ENCODE data around the gene CALML6.

Gene CALML6

GRCh38 chr1:1903224-1903623, 11.8 kb upstream of the CALML6 start:
- no peak overlapping the region for H3K4me2 ChIP-seq (ENCODE audit: low read depth, low read length, poor library complexity, severe bottlenecking)
- no peak overlapping the region for H3K9ac ChIP-seq (ENCODE audit: low read depth, low read length, poor library complexity, severe bottlenecking)
- no peaks in the 10 kb centered on the region for H3K9me3 ChIP-seq (ENCODE audit: insufficient read depth, low read depth, low read length)
- H3K79me2 ChIP-seq (ENCODE audit: insufficient read depth, low read length): no peaks in the 10 kb centered on the region
- no peaks in the 10 kb centered on the region for H3K9me2 ChIP-seq (replicated peaks; ENCODE audit: low read depth, low read length)
- no peak overlapping the region for H3K4me3 ChIP-seq (ENCODE audit: low read length, poor library complexity, severe bottlenecking)
- H2AFZ ChIP-seq (ENCODE audit: low read length): no peak overlapping the region
- no peaks in the 10 kb centered on the region for H3F3A ChIP-seq (ENCODE audit: low read depth)
- H3K36me3 ChIP-seq (ENCODE audit: insufficient read depth, low read length): no peaks in the 10 kb centered on the region
- TF ChIP-seq CTCF (conservative IDR thresholded peaks at IDR 0.05; ENCODE audit: low read length) (no peak), EZH2phosphoT487 (IDR thresholded peaks at IDR 0.05; ENCODE audit: borderline replicate concordance) (no peak)
- no peaks in the 10 kb centered on the region for H3K27me3 ChIP-seq (ENCODE audit: insufficient read depth, low read length, poor library complexity, severe bottlenecking)
- H4K20me1 ChIP-seq (ENCODE audit: insufficient read depth, low read length, poor library complexity, severe bottlenecking): no peaks in the 10 kb centered on the region
- peaks cover 30% of the 10 kb centered on the region for H3K4me1 ChIP-seq (ENCODE audit: insufficient read depth, low read length, poor library complexity, severe bottlenecking)

DNA sequence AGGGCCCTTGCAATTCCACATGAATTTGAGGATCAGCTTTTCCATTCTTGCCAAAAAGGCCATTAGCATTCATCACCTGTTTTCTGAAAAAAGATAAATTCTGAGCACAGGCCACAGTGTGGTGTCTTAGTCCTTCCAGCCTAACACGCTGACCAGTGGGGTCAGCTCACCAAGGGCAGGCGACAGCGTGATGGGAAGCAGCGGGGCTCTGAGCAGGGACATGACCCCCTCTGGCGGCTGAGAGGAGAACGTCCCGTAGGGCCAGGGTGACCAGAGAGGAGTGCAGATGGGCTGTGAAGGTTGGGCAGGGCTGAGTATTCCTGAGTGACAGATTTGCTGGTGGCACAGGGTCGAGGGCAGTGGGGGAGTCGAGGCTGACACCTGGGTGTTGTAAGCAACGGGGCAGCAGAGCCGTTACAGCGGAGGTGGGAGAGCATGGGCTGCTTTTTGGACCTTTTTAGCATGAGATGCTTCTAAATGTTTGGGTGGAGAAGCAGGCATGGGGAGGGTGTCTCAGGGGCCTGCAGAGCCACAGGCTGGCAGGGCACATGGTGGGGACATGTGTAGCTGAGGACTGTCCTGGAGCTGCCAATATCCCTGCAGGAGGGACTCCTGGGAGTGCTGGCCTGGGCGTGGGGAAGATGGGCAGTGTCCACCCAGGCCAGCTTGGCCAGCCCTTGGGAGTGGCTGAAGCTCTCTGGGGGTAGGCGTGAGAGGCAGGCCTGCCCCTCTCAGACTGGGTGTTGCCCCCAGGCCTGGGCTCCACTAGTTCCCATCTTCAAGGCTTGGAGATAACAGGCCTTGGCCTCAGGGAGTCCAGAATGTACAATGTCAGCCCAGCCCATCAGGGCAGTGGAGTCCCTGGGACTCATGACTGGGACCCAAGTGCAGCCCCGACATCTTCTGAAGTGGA, 8.6 kb upstream of the CALML6 start:
- Histone ChIP-seq H3K4me2 (ENCODE audit: low read depth, low read length, poor library complexity, severe bottlenecking) (no peak overlapping the region), H3K36me3 (ENCODE audit: insufficient read depth, low read length) (no peaks in the 10 kb centered on the region), H3K9me3 (ENCODE audit: insufficient read depth, low read depth, low read length) (no peaks in the 10 kb centered on the region), H3F3A (ENCODE audit: low read depth) (no peaks in the 10 kb centered on the region), H3K4me1 (ENCODE audit: insufficient read depth, low read length, poor library complexity, severe bottlenecking) (peaks cover 10% of the 10 kb centered on the region), H3K27me3 (ENCODE audit: insufficient read depth, low read length, poor library complexity, severe bottlenecking) (no peaks in the 10 kb centered on the region), H3K79me2 (ENCODE audit: insufficient read depth, low read length) (no peaks in the 10 kb centered on the region), H3K4me3 (ENCODE audit: low read length, poor library complexity, severe bottlenecking) (no peak overlapping the region), H3K9ac (ENCODE audit: low read depth, low read length, poor library complexity, severe bottlenecking) (peak overlapping the region; percentile 58), H4K20me1 (ENCODE audit: insufficient read depth, low read length, poor library complexity, severe bottlenecking) (no peaks in the 10 kb centered on the region), H2AFZ (ENCODE audit: low read length) (peak overlapping the region; percentile 19; the same call in 1 of the 2 replicates), H3K9me2 (replicated peaks; ENCODE audit: low read depth, low read length) (no peaks in the 10 kb centered on the region)
- peak; percentile 97 for TF ChIP-seq CTCF (conservative IDR thresholded peaks at IDR 0.05; ENCODE audit: low read length)
- no peak for TF ChIP-seq EZH2phosphoT487 (IDR thresholded peaks at IDR 0.05; ENCODE audit: borderline replicate concordance)

- Histone ChIP-seq H3K79me2 (ENCODE audit: insufficient read depth, low read length) (no peaks in the 10 kb centered on the region), H3K36me3 (ENCODE audit: insufficient read depth, low read length) (no peaks in the 10 kb centered on the region)
These were observed 7.8 kb upstream of the CALML6 start for GRCh38 chr1:1907098-1907736.

More at GRCh38 chr1:1907098-1907736, 7.8 kb upstream of the CALML6 start:
- no peak overlapping the region for H2AFZ ChIP-seq (ENCODE audit: low read length)
- peaks cover 5% of the 10 kb centered on the region for H3K4me1 ChIP-seq (ENCODE audit: insufficient read depth, low read length, poor library complexity, severe bottlenecking)
- no peak overlapping the region for H3K4me3 ChIP-seq (ENCODE audit: low read length, poor library complexity, severe bottlenecking)
- no peak overlapping the region for H3K4me2 ChIP-seq (ENCODE audit: low read depth, low read length, poor library complexity, severe bottlenecking)
- no peaks in the 10 kb centered on the region for H3K9me2 ChIP-seq (replicated peaks; ENCODE audit: low read depth, low read length)
- no peaks in the 10 kb centered on the region for H3K9me3 ChIP-seq (ENCODE audit: insufficient read depth, low read depth, low read length)
- TF ChIP-seq EZH2phosphoT487 (IDR thresholded peaks at IDR 0.05; ENCODE audit: borderline replicate concordance) (no peak), CTCF (conservative IDR thresholded peaks at IDR 0.05; ENCODE audit: low read length) (no peak)
- no peaks in the 10 kb centered on the region for H3K27me3 ChIP-seq (ENCODE audit: insufficient read depth, low read length, poor library complexity, severe bottlenecking)
- no peaks in the 10 kb centered on the region for H4K20me1 ChIP-seq (ENCODE audit: insufficient read depth, low read length, poor library complexity, severe bottlenecking)
- H3K9ac ChIP-seq (ENCODE audit: low read depth, low read length, poor library complexity, severe bottlenecking): peak overlapping the region; percentile 58
- H3F3A ChIP-seq (ENCODE audit: low read depth): no peaks in the 10 kb centered on the region
